Endothelial cell of umbilical vein (primary cell): ENCODE measurements around the gene ZFPM1.

Experiments
- CTCF ChIP-seq, 2 donors: IDR thresholded peaks; 1 replicate in 1 of 2; 2 replicates in 1 of 2; pipeline ENCODE4 v1.5.1; 2011; ENCODE audit warnings: low read length in 2 of 2, mild to moderate bottlenecking in 2 of 2, moderate library complexity in 2 of 2, control low read depth in 1 of 2, inconsistent platforms in 1 of 2, low read depth in 1 of 2; ENCODE audit not compliant: insufficient read depth in 1 of 2; ENCODE audit errors: extremely low read depth in 1 of 2
- EZH2 ChIP-seq: IDR thresholded peaks from 2 replicates; pipeline ENCODE4 v1.6.1; 2012; ENCODE audit warnings: borderline replicate concordance, low read depth, mild to moderate bottlenecking, moderate library complexity, low read length, inconsistent platforms; ENCODE audit not compliant: severe bottlenecking
- JUN ChIP-seq: IDR thresholded peaks from 2 replicates; pipeline ENCODE4 v1.6.1; 2011; ENCODE audit warnings: borderline replicate concordance, low read depth; ENCODE audit not compliant: insufficient read length, insufficient read depth
- MAX ChIP-seq: IDR thresholded peaks from 2 replicates; pipeline ENCODE4 v1.6.1; 2011; ENCODE audit not compliant: insufficient read depth, insufficient read length
- POLR2A ChIP-seq: IDR thresholded peaks from 2 replicates; pipeline ENCODE4 v1.6.1; 2012; ENCODE audit warnings: low read depth, mild to moderate bottlenecking, control low read depth, low read length

- TF ChIP-seq CTCF (IDR thresholded peaks at IDR 0.05; ENCODE audit: extremely low read depth in 1 of 2, insufficient read depth in 1 of 2, low read depth in 1 of 2, low read length in 2 of 2) (no peak), MAX (no peak), EZH2 (no peak), JUN (no peak), POLR2A (no peak)
Measured at GRCh38 chr16:88508376-88508867, 55.3 kb downstream of the ZFPM1 start.
